SK-N-SH treated with all-trans-retinoic acid at 6 μM for 48 hours (cell line): Measurements from ENCODE around the gene FBLN5.

Experiments
- ARNTL ChIP-seq: fragments of 450-650 bp; formaldehyde crosslinking; IDR thresholded peaks from 2 replicates; pipeline ENCODE4 v1.5.0; 2020; ENCODE audit warnings: low read depth, mild to moderate bottlenecking, moderate library complexity, borderline replicate concordance
- ESRRG ChIP-seq: fragments of 250-450 bp; sonication (Bioruptor Pico); IDR thresholded peaks from 2 replicates; pipeline ENCODE4 v1.6.1; 2021; ENCODE audit warnings: mild to moderate bottlenecking
- GLIS3 ChIP-seq: fragments of 250-450 bp; sonication (Bioruptor Pico); IDR thresholded peaks from 2 replicates; pipeline ENCODE4 v1.5.0; 2020; ENCODE audit warnings: mild to moderate bottlenecking, moderate library complexity
- OSR1 ChIP-seq: fragments of 250-450 bp; sonication (Bioruptor Pico); IDR thresholded peaks from 2 replicates; pipeline ENCODE4 v1.8.0; 2022; ENCODE audit warnings: moderate library complexity, mild to moderate bottlenecking, inconsistent platforms
- PATZ1 ChIP-seq: fragments of 250-450 bp; sonication (Bioruptor Pico); IDR thresholded peaks from 2 replicates; pipeline ENCODE4 v1.8.0; 2020; ENCODE audit warnings: mild to moderate bottlenecking, moderate library complexity, borderline replicate concordance
- PPARA ChIP-seq: fragments of 250-450 bp; sonication (Bioruptor Pico); IDR thresholded peaks from 2 replicates; pipeline ENCODE4 v1.5.0; 2020; ENCODE audit warnings: mild to moderate bottlenecking, borderline replicate concordance
- ZFP30 ChIP-seq: fragments of 450-650 bp; formaldehyde crosslinking; IDR thresholded peaks from 2 replicates; pipeline ENCODE4 v1.5.0; 2022; ENCODE audit warnings: mild to moderate bottlenecking, moderate library complexity
- ZNF565 ChIP-seq: fragments of 450-650 bp; formaldehyde crosslinking; conservative IDR thresholded peaks from 2 replicates; pipeline ENCODE4 v1.5.0; 2020; ENCODE audit warnings: low read depth, mild to moderate bottlenecking, moderate library complexity
- ZNF8 ChIP-seq: fragments of 450-650 bp; formaldehyde crosslinking; IDR thresholded peaks from 2 replicates; pipeline ENCODE4 v1.5.0; 2020; ENCODE audit warnings: mild to moderate bottlenecking, moderate library complexity

GRCh38 chr14:91964724-91965123 lies 17.2 kb upstream of the FBLN5 start:
- TF ChIP-seq PPARA (CRISPR knock-in tag) (no peak), ZNF565 (CRISPR knock-in tag) (no peak), PATZ1 (CRISPR knock-in tag) (no peak), GLIS3 (CRISPR knock-in tag) (no peak), ZNF8 (CRISPR knock-in tag) (no peak), OSR1 (CRISPR knock-in tag) (no peak), ESRRG (CRISPR knock-in tag) (no peak), ARNTL (CRISPR knock-in tag) (no peak), ZFP30 (CRISPR knock-in tag) (no peak)
